GM18951 (cell line): ENCODE results near the gene VAC14.

Source experiments
- POLR2A ChIP-seq: IDR thresholded peaks from 4 replicates; pipeline ENCODE4 v1.6.1; 2011; ENCODE audit warnings: mild to moderate bottlenecking; ENCODE audit not compliant: insufficient read length, insufficient read depth; ENCODE audit errors: extremely low read depth
- in situ Hi-C: fragments of 300-500 bp; cut with MboI; formaldehyde crosslinking; loops from one replicate; pipeline ENCODE4 v1.12.0; 2022; ENCODE audit warnings: low sequenced_read_pairs, mixed read lengths, inconsistent platforms; ENCODE audit not compliant: unreplicated experiment

The VAC14 gene

DNA sequence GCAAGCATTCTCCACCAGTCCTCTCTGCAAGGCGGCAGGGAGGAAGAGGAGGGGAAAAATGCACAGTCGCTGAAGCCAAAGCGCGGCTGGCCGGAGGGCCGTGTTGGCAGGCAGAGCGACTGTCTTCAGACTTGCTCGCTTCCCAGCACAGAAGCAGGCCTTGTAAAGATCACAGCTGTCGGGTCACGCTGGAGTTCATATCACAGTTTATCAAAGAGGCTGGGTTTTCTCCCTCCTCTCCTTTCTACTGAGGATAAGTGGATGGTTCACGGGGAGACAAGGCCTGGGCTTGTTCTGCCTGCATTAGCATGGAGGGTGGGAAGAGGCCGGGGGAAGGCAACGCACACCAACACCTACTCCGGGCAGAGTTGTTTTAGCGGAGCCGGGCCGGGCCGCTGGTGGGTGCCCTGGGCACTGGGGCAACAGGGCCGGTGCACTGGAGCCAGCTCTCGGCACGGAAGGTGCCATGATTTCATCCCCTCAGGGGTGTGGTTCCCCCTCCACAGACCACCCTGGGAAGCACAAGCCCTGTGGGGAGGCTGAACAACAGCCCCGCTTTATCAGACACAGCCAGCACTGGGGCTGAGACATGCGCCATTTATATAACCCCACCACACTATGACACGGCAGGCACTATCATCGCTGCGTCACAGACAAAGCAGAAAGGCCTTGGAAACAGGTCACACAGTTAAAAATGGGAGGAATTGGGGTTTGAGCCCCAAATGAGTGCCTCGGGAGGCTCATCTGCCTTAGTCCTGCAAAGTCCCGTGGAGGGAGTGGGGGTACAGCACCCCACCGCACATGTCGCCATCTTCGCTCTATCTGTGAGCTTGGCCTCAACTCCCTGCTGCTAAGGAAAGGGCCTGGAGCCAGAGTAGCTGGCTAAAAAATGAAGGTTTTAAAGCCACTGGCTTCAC, 74.8 kb downstream of the VAC14 start:
- in situ Hi-C loops, result no loop called here
- no peak for TF ChIP-seq POLR2A

DNA sequence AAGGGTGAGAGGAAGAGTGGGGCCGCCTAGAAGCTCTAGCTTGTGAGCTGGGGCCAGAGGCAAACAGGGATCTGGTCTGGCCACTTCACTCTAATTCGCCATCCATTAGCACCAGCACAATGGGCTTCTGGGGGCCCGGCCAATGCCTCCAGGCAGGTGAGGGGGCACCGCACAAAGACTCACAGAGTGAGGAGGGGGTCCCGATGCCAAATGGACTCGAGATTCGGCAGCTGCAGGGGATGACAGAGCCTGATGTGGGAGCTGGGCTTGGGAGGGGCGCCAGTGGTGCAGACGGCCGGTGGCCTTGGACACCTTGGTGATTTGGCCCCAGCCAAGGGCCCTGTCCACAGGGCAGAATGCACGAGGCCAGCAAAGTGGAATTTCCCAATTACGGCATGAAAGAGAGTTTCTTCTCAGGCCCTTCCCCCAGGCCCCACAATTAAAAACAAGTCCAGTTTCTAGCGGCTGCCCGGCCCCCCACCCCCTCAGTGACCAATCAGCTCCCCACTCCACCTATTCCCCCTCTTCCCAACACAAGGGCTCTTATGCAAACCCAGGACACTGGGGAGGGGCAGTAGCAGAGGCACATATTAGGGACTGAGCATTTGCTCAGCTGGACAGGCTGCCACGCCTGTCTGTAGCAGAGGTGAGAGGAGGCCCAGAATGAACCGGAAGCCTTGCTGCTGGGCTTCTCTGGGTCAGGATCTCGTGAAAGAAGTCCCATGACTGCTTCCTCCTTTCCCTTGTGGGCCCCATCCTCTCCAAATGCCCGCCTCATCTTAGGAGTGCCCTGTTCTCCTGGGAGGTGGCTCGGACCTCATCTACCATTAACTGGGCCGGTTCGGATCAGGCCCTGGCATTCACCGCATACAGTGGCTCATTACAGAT, 75.7 kb downstream of the VAC14 start:
- TF ChIP-seq POLR2A, result no peak
- in situ Hi-C loops, result no loop called here

GRCh38 chr16:70724146-70725023, 76.6 kb downstream of the VAC14 start:
- in situ Hi-C loops, result no loop called here

GRCh38 chr16:70723740-70724145, 77.2 kb downstream of the VAC14 start:
- in situ Hi-C loops, result no loop called here
- no peak for TF ChIP-seq POLR2A

More at GRCh38 chr16:70724146-70725023, 76.6 kb downstream of the VAC14 start:
- TF ChIP-seq POLR2A, result no peak

- no peak for TF ChIP-seq POLR2A
- in situ Hi-C loops, result no loop called here
Measured at GRCh38 chr16:70721202-70721963, 79.6 kb downstream of the VAC14 start.

- in situ Hi-C loops, result no loop called here
- no peak for TF ChIP-seq POLR2A
Measured at GRCh38 chr16:70720425-70721201, 80.3 kb downstream of the VAC14 start.

DNA sequence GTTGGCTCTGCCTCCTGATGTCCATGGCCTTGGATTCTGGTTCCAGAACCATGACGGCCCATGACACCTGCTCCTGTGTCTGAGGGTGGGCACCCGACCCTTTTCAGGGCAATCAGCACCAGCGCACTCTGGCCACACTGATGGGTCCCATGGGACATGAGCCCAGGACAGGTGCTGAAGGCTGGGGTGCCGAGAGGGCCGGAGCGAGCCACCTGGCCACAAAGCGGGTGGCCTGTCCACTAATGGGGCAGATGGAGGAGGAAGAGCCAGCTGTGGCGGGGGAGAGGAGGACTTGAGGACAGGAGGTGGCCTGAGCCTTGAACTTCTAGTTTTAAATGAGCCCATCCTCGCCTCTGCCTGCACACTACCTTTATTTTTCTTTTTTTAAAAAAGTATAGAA, 83.9 kb downstream of the VAC14 start:
- no peak for TF ChIP-seq POLR2A
- in situ Hi-C loops, result no loop called here

DNA sequence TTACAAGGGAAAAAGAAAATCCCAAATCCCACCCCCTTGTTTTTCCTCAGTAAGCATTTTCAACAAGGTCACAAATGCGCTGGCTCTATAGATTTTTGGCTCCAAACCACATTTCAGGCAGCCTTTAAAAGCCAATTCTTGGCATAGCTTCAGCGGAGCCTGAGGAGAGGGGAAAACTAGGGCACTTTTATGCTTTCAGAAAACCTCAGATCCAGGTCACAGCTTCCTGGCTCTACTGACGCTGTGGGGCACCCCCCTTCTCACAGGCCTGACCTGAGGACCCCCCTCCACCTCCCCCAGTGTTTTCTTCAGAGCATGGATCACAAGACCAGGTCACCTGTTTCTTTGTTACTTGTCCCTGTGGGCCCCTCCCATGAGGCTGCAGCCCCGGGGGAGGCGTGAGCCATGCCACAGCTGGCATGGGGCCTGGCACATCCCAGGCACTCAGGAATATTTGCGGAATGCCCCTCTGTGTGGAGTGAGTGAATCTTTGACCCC, 85.0 kb downstream of the VAC14 start:
- in situ Hi-C loops, result no loop called here

DNA sequence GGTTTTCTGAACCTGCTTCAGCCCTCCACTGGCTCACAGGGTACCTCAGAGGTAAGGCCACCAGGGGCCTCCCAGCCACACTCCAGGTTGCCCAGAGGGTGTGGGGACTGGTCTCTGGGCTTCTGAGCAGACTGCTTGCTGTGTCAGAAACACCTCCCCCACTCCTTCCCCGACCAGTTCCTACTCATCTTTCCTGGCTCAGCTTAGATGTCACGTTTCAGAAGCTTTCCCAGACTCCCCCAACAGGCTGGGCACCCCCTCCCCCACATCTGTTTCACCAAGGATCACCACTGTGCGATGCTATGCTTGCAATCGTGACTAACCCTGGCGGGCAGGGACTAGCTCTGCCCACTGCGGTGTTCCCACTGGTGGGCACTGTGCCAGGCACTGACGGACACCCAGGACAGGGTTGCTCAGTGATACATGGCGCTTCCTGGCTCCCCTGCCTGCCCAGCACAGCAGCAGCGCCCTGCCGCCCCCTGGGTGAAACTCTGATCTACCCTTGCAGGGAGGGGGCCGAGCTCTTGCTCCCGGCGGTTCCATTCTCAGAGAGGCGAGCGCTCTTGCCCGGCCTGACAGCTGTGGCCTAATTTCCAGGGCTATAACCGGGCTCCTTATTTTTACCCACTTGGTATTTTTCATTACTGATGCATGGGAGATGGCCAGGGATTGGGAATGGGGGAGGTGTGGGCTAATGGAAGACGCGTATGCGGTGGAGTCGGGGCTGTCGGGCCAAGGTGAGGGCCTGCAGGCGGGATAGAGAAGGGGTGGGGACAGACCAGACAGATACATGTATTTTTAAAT, 85.7 kb downstream of the VAC14 start:
- in situ Hi-C loops, result no loop called here
- no peak for TF ChIP-seq POLR2A

More for the DNA sequence above, 85.0 kb downstream of the VAC14 start:
- no peak for TF ChIP-seq POLR2A

DNA sequence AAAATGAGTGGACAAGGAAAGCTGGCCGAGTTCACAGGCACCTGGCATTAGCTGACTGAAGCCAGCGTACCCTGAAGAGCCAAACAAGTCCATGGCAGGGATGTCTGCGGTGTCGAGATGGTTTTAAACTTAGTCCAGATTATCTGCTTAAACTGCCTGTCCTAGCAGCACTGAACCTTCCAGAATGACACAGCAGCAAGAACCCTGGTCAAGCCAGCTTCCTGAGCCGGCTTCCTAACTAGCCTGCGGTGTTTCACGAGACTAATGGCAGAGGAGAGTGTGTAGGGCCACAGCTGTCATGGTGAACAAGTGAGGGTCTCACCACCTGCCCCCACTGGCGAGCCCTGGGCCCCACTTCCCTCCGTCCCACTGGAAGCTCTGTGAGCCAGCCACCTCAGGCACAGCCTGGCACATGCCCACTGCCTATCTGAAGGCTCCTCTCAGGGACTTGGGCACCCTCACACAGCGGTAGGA, 86.3 kb downstream of the VAC14 start:
- in situ Hi-C loops, result no loop called here
- TF ChIP-seq POLR2A, result no peak
